Psoas muscle (tissue), 8 donors: ENCODE data around the gene ARHGEF26. TPM values are rescaled to one million over a fixed set of nuclear protein-coding genes. Genes with fewer than 3 reads are reported as not detected.

Source experiments
- ATAC-seq, 4 donors: fragments of 200-7000 bp; cut with Tn5 transposase; one replicate each; pipeline ENCODE4 v1.9.1; 2020; ENCODE audit warnings: moderate library complexity in 3 of 4, mild to moderate bottlenecking in 2 of 4
- DNase-seq, 2 donors: peaks; one replicate each; pipeline ENCODE4 v3.0.0-alpha.2; 2020
- H3K27ac ChIP-seq: fragments of 200-600 bp; one replicate; pipeline ENCODE4 v1.8.0; 2022
- H3K27me3 ChIP-seq, 3 donors: fragments of 200-600 bp in 1 of 3; one replicate each; pipeline versions ENCODE4 v1.6.1 to v1.8.0; 2013 to 2022; ENCODE audit warnings: low read length in 2 of 3, mild to moderate bottlenecking in 2 of 3, moderate library complexity in 1 of 3; ENCODE audit not compliant: insufficient read depth in 3 of 3
- H3K36me3 ChIP-seq, 2 donors: fragments of 200-600 bp in 1 of 2; one replicate each; pipeline versions ENCODE4 v1.6.1 to v1.8.0; 2013 to 2022; ENCODE audit warnings: low read depth in 1 of 2, mild to moderate bottlenecking in 1 of 2, moderate library complexity in 1 of 2; ENCODE audit not compliant: insufficient read depth in 1 of 2
- H3K4me1 ChIP-seq: fragments of 200-600 bp; one replicate; pipeline ENCODE4 v1.8.0; 2022
- H3K4me3 ChIP-seq: fragments of 200-600 bp; one replicate; pipeline ENCODE4 v1.8.0; 2022; ENCODE audit warnings: mild to moderate bottlenecking
- H3K9me3 ChIP-seq: fragments of 200-600 bp; one replicate; pipeline ENCODE4 v1.8.0; 2022
- CTCF ChIP-seq: fragments of 200-600 bp; IDR thresholded peaks from one replicate; pipeline ENCODE4 v1.8.0; 2022; ENCODE audit warnings: antibody characterized with exemption
- WGBS, 3 donors: extraction: QIAGEN DNeasy Blood & Tissue Kit; methylation state at CpG; one replicate each; pipeline versions ENCODE4 v1.1.6 to v1.1.7; 2013; 5-methylcytosine and 5-hydroxymethylcytosine counted together
- intact Hi-C, 2 donors: fragments of 100-400 bp; cut with DNase I; formaldehyde crosslinking; loops; one replicate each; pipeline versions ENCODE4 v1.11.0 to v1.14.2; 2022
- polyA plus RNA-seq, 3 donors: library from polyadenylated mRNA; stranded (reverse); fragments of 200-250 nt; gene quantifications; one replicate each; pipeline ENCODE4 v1.2.3, GENCODE V29; 2013
- total RNA-seq, 4 donors: library from RNA; stranded (reverse); fragmentation: NEBNext Ultra II Directional in 2 of 4; extraction: Animal tissue kit (Norgen Biotek cat#: 25700) in 2 of 4; gene quantifications; one replicate each; pipeline versions ENCODE4 v1.2.1 to v1.2.4, GENCODE V29; 2021 to 2023
- donor health status: healthy with polysubstance abuse.
- donor health status: DM: no; HTN: no; CAD: no; lungs with moderate emphysema.
- donor health status: Bipolar disorder and iron deficiency.
- donor health status: healthy.
- donor health status: DM: yes; HTN: yes; CAD: no.
- donor health status: DM: no; HTN: no; CAD: no.
- donor health status: DM: no; HTN: no; CAD: no.
- donor health status: DM: yes; HTN: yes; CAD: no.

ARHGEF26 gene
- total and polyA plus RNA-seq, 7 donors = 0.35 to 1.8 (median 0.42) TPM

- Histone ChIP-seq H3K27me3 (no peaks in the 10 kb centered on the region), H3K4me3 (no peak overlapping the region), H3K4me1 (no peaks in the 10 kb centered on the region), H3K27ac (no peak overlapping the region), H3K9me3 (no peaks in the 10 kb centered on the region), H3K36me3 (no peaks in the 10 kb centered on the region)
- no peak for DNase-seq
- WGBS, 3 donors = 50 to 55% (median 55%) methylated on average over 4 of the region's 4 CpGs
- no peak for TF ChIP-seq CTCF
- ATAC-seq = no peak
- intact Hi-C loops = no loop called here
Measured at GRCh38 chr3:154182322-154182922, 61.2 kb downstream of the ARHGEF26 start.

- Histone ChIP-seq H3K4me3 (no peak overlapping the region), H3K4me1 (no peaks in the 10 kb centered on the region), H3K27ac (no peak overlapping the region), H3K36me3 (no peaks in the 10 kb centered on the region), H3K9me3 (no peaks in the 10 kb centered on the region), H3K27me3 (no peaks in the 10 kb centered on the region)
- ATAC-seq = no peak
- no peak for DNase-seq
- TF ChIP-seq CTCF = no peak
- intact Hi-C loops = no loop called here
Measured at GRCh38 chr3:154182975-154183374, 61.8 kb downstream of the ARHGEF26 start.

- Histone ChIP-seq H3K27me3 (no peaks in the 10 kb centered on the region), H3K36me3 (no peaks in the 10 kb centered on the region), H3K4me3 (no peak overlapping the region), H3K27ac (no peak overlapping the region), H3K9me3 (no peaks in the 10 kb centered on the region), H3K4me1 (no peaks in the 10 kb centered on the region)
- intact Hi-C loops = no loop called here
- ATAC-seq = no peak
- TF ChIP-seq CTCF = no peak
- DNase-seq = no peak
- WGBS, 3 donors = 63 to 84% (median 76%) methylated on average over 4 of the region's 4 CpGs
Measured at GRCh38 chr3:154184582-154184981, 63.4 kb downstream of the ARHGEF26 start.

GRCh38 chr3:154188437-154188836 lies 67.2 kb downstream of the ARHGEF26 start:
- Histone ChIP-seq H3K27me3 (no peaks in the 10 kb centered on the region), H3K36me3 (no peaks in the 10 kb centered on the region), H3K27ac (no peak overlapping the region), H3K9me3 (no peaks in the 10 kb centered on the region), H3K4me3 (no peak overlapping the region), H3K4me1 (no peaks in the 10 kb centered on the region)
- ATAC-seq = no peak
- intact Hi-C loops = no loop called here
- no peak for TF ChIP-seq CTCF
- DNase-seq = no peak
- 44 to 51% (median 49%) methylated on average over 3 of the region's 3 CpGs for WGBS, 3 donors

- 71 to 72% (median 71%) methylated on average over 3 of the region's 3 CpGs for WGBS, 3 donors
- TF ChIP-seq CTCF = no peak
- Histone ChIP-seq H3K27me3 (no peaks in the 10 kb centered on the region), H3K4me1 (no peaks in the 10 kb centered on the region), H3K9me3 (no peaks in the 10 kb centered on the region), H3K27ac (no peak overlapping the region), H3K4me3 (no peak overlapping the region), H3K36me3 (no peaks in the 10 kb centered on the region)
- DNase-seq = no peak
- no peak for ATAC-seq
- intact Hi-C loops = no loop called here
Measured at GRCh38 chr3:154188846-154189245, 67.7 kb downstream of the ARHGEF26 start.
